ENCODE results near the gene EDNRA.

The EDNRA gene

DNA sequence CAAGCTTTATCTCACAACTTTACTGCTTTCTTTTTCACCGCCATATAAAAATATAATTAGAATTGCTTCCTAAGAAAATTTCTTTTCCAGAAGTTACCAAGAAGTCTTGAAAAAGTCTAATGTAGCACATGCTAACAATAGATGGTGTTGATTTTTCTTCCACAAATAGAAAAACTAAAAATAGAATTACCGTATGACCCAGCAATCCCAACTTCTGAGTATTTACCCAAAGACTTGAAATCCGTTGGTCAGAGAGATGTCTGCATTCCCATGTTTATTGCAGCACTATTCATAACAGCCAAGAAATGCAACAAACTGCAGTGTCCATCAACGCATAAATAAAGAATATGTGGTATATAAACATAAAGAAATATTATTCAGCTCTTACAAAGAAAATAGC lies 17.8 kb upstream of the EDNRA start:
- H3K27ac ChIP-seq: no peak overlapping the region
- TF ChIP-seq ZFX (IDR thresholded peaks at IDR 0.05; ENCODE audit: borderline replicate concordance) (no peak), CTCF (IDR thresholded peaks at IDR 0.05) (no peak)

DNA sequence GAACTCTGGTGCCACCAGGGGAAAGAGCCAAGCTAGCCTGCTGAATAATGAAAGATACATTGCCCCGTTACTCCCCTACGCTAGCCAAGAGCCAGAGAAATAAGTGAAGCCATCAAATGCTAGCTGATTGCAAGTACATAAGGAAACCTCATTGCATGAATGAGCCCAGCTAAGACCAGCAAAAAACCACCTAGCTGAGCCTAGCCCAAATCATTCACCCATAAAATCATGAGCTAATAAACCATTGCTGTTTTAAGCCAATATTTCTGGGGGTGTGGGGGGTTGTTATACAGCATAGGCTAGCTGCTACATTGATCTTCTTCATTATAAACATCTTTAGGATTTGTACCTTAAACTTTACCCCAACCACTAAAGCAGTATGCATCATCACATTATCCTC lies 15.4 kb upstream of the EDNRA start:
- no peak for TF ChIP-seq ZFX (IDR thresholded peaks at IDR 0.05; ENCODE audit: borderline replicate concordance)
- no peak for TF ChIP-seq CTCF (IDR thresholded peaks at IDR 0.05)

GRCh38 chr4:147477439-147477838 lies 3.5 kb upstream of the EDNRA start:
- no peak for TF ChIP-seq ZFX (IDR thresholded peaks at IDR 0.05; ENCODE audit: borderline replicate concordance)
- TF ChIP-seq CTCF (IDR thresholded peaks at IDR 0.05): no peak
- no peak overlapping the region for H3K27ac ChIP-seq

More for the DNA sequence above, 15.4 kb upstream of the EDNRA start:
- no peak overlapping the region for H3K27ac ChIP-seq

DNA sequence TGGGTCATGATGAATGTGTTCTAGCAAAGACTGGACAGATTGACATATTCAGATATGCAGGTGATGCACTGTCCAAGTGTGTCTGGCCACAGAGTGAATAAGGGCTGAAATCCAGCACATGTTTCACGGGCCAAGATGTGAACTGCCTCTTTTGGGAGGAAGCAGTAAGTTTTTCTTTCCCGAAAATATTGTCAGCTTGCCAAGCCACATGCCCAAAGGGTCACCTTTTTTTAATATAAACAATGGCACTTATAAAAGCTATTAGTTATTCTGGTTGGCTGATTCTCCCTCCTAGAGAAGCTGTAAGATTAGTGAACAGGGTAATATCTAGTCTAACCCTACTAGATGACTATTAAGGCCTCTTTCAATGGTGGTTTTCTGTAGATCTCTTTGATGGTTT lies 1.5 kb upstream of the EDNRA start:
- TF ChIP-seq ZFX (IDR thresholded peaks at IDR 0.05; ENCODE audit: borderline replicate concordance): no peak
- TF ChIP-seq CTCF (IDR thresholded peaks at IDR 0.05): no peak

DNA sequence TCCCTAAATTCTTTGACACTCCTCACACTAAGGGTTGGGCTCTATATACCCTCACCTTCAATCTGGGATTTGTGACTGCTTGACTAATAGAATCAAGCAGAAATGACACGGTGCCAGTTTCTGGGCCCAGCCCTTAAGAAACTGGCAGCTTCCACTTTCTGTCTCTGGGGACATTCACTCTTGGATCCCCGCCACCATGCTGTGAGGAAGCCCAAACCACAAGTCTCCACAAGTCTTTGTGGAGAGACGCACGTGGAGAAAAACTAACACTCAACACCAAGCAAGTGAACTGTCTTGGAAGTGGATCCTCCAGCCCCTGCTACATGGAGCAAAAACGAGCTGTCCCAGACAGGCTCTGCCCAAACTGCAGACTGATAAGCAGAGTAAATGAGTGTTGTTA lies 1.1 kb upstream of the EDNRA start:
- no peak overlapping the region for H3K27ac ChIP-seq
- TF ChIP-seq ZFX (IDR thresholded peaks at IDR 0.05; ENCODE audit: borderline replicate concordance) (no peak), CTCF (IDR thresholded peaks at IDR 0.05) (no peak)

More for the DNA sequence above, 1.5 kb upstream of the EDNRA start:
- H3K27ac ChIP-seq: no peak overlapping the region

DNA sequence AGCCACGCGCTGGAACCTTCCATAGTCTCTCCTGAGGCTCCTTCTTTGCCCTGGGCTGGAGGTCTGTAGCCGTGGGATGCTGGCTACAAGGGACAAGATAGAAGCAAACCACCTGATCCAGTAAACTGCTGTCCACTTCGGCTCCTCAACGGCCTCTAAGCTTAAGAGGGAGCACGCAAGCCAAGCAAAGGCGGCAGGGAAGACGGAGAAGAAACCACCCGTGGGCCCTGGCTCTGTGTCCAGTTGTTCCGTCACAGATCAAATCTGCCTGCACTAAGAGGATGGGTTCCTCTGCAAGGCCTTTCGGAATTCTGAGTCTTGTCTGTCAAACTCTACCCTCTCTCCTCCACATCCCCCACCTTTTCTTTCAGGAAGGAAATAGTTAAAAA lies 401 bp upstream of the EDNRA start:
- no peak overlapping the region for H3K27ac ChIP-seq
- TF ChIP-seq ZFX (IDR thresholded peaks at IDR 0.05; ENCODE audit: borderline replicate concordance) (no peak), CTCF (IDR thresholded peaks at IDR 0.05) (no peak)

DNA sequence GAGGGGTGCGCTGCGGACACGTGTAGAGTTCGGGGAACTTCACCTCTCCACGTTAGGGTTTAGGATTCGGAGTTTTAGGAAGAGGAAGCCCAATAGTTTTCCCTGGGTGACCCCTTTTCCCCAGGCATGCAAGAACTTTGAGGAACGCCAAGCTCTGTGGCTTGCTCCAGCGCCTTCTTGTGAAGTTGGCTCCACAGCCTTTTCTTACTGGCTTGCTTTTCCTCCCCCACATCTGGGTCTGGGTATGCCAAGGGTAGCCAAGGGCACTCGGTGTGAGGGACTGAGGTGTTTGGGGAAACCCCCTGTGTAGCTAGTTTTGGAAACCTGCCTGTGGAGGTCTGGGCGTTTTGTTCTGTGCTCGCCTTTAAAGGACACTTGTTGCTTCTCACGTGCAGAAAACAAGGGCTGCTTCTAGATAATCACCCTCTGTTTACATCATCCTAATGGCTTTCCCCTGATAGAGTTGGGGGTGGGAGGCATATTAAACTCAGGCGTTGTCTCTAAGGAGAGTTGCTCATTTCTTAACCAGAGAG lies 746 bp downstream of the EDNRA start:
- no peak overlapping the region for H3K27ac ChIP-seq
- TF ChIP-seq ZFX (IDR thresholded peaks at IDR 0.05; ENCODE audit: borderline replicate concordance) (no peak), CTCF (IDR thresholded peaks at IDR 0.05) (no peak)
